ENCODE data around the gene ABHD17B.

- TF ChIP-seq, protein P1, sequence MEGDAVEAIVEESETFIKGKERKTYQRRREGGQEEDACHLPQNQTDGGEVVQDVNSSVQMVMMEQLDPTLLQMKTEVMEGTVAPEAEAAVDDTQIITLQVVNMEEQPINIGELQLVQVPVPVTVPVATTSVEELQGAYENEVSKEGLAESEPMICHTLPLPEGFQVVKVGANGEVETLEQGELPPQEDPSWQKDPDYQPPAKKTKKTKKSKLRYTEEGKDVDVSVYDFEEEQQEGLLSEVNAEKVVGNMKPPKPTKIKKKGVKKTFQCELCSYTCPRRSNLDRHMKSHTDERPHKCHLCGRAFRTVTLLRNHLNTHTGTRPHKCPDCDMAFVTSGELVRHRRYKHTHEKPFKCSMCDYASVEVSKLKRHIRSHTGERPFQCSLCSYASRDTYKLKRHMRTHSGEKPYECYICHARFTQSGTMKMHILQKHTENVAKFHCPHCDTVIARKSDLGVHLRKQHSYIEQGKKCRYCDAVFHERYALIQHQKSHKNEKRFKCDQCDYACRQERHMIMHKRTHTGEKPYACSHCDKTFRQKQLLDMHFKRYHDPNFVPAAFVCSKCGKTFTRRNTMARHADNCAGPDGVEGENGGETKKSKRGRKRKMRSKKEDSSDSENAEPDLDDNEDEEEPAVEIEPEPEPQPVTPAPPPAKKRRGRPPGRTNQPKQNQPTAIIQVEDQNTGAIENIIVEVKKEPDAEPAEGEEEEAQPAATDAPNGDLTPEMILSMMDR (IDR thresholded peaks at IDR 0.05) = no peak
- no peak for TF ChIP-seq POLR2A (IDR thresholded peaks at IDR 0.05)
Measured at GRCh38 chr9:71885467-71885866, 25.5 kb downstream of the ABHD17B start.

Data from thyroid gland (tissue), 4 donors.